ENCODE measurements around the gene VILL.

DNA sequence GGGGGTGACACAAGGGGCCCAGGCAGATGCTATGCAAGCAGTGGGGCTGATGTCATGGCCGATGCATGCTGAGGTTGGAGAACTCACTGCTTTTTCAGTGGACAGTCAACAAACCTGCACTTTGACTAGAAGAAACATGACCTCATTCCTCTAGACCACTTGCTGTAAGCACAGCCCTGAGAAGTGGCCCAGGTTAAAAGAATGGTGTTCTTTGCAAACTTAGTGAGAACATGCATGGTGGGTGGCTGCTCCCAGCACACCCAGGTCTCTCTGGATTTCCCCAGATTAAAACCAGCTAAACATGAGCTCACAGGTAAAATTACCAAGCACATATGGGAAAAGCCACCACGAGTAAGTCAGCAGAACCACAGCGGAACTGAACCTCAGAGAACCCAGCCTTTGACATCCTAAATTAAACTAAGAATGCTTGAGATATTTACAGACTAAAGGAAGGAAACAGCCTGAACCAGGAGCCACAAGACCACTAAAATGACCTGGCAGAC is 64.0 kb downstream of the VILL start:
- TF ChIP-seq TAF1 (IDR thresholded peaks at IDR 0.05; ENCODE audit: low read depth, low read length) (no peak), POLR2A (IDR thresholded peaks at IDR 0.05; ENCODE audit: low read depth, low read length) (no peak), POLR2AphosphoS5 (IDR thresholded peaks at IDR 0.05; ENCODE audit: low read depth, low read length) (no peak), SPI1 (IDR thresholded peaks at IDR 0.05; ENCODE audit: low read depth, low read length) (peak; percentile 25; the same call in 1 of the 2 replicates)

Measured in GM12891 (cell line).